Activated naive CD4-positive, alpha-beta T cell treated with anti-CD3 and anti-CD28 coated beads, Interleukin-2, amount 50 U/mL, for 72 hours (primary cell): ENCODE data around the gene DR1. TPM values are rescaled to one million over a fixed set of nuclear protein-coding genes. Genes with fewer than 3 reads are reported as not detected.
"Not testable (repeated sequence)": the region's sequence is repeated elsewhere in the genome, so short reads cannot be mapped to it uniquely, and the experiment has no call there.

Experiments used
- ATAC-seq, 2 donors: fragments of 150-1000 bp; cut with Tn5 transposase; 2 replicates each; pipeline ENCODE4 v1.10.0; 2021; ENCODE audit warnings: mild to moderate bottlenecking in 2 of 2, moderate library complexity in 2 of 2
- DNase-seq, 2 donors: peaks; one replicate each; pipeline ENCODE4 v3.0.0; 2021 to 2022; ENCODE audit warnings: low spot score in 2 of 2
- H3K27ac Mint-ChIP-seq, 2 donors: one replicate each; pipeline ENCODE4 v1.8.0; 2022; ENCODE audit warnings: mild to moderate bottlenecking in 2 of 2, mixed read lengths in 2 of 2
- H3K36me3 Mint-ChIP-seq, 2 donors: one replicate each; pipeline ENCODE4 v1.8.0; 2022; ENCODE audit warnings: mixed read lengths in 2 of 2
- H3K9me3 Mint-ChIP-seq, 2 donors: one replicate each; pipeline ENCODE4 v1.8.0; 2022; ENCODE audit warnings: mixed read lengths in 2 of 2
- total RNA-seq, 2 donors: library from RNA; stranded (reverse); gene quantifications; one replicate each; pipeline ENCODE4 v1.2.3, GENCODE V29; 2022

Gene DR1
- total RNA-seq, 2 donors from 2014 or later, result 78.8 to 93.0 TPM

DNA sequence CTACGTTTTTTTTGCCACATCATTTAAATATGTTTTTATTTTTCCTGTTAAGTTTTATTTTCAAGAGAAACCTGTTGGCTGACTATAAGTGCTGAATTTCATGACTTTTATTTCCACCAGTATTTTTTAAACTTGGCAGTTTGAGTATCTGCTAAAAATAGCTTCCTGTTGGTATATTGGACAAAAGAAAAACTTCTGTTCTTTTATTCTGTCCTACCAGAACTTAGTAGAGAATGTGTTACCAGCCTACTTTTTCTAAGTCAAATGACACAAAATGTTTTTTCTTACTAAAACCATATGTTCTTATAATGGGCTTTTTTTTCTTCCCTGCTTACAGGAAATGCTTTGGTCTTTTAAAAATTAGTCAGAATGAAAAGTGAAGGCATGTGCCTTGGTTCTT, 7.6 kb downstream of the DR1 start:
- DNase-seq, result no peak
- Mint-ChIP-seq H3K9me3 (no peaks in the 10 kb centered on the region), H3K27ac (peak overlapping the region in 1 of 2 donors; percentile 91), H3K36me3 (peaks cover 6 to 36% of the 10 kb centered on the region in 2 donors)
- ATAC-seq, result peak in 1 of 2 donors; percentile 30

DNA sequence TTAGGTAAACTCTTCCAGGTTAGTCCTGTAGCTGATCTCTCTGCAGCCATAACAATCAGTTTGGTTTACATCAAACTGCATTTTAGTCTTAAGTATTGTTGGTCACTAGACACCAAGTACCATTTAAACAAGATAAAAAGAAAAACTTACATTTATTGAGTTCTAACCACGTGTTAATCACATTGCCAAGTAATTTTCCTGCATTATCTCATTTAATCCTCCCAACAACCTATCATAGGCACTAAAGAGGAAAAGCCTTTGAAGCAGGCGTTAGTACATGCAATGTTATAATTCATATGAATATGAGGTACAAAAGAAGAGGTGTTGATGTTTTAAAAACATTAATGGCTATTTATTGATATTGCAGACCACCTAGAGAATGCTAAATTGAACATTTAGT, 9.0 kb downstream of the DR1 start:
- H3K9me3 Mint-ChIP-seq, result no peaks in the 10 kb centered on the region
- H3K36me3 Mint-ChIP-seq, result peaks cover 0 to 42% of the 10 kb centered on the region in 2 donors
- H3K27ac Mint-ChIP-seq, result no peak overlapping the region
- DNase-seq (no peak), ATAC-seq (no peak)

DNA sequence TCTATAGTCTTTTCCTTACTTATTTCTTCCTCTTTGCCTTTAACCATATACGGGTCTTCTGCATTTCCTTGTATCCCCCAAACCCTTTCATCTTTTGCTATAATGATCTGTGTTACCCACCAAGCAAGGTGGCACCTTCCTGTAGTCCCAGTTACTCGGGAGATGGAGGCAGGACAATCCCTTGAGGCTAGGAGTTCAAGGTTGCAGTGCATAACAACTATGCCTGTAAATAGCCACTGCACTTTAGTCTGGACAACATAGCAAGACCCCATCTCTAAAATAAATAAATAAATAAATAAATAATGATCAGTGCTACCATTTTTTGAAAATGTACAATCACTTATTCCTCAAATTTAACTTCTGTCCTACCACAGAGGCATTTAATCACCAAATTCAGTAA, 11.5 kb downstream of the DR1 start:
- ATAC-seq, result no peak
- H3K36me3 Mint-ChIP-seq, result peaks cover 0 to 41% of the 10 kb centered on the region in 2 donors

DNA sequence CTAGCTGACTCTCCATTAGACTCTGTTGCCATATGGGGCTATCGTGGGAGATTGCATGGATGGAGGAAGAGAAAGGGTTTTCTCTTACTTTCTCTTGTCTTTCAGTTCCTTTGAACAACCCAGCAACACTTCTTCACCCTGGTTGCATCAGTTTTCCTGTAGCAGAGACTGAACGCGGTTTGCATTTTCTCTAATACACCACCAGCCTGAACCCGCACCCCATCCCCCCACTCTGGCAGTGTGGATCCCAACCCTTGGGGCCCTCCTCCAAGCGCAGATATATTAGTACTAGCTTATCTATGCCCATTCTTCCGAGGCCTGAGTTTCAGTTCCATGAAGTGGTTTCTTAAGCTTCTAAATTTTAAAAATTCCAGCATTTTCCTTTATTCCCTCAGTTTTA, 12.6 kb downstream of the DR1 start:
- DNase-seq (no peak), ATAC-seq (peak in 1 of 2 donors; percentile 16)
- H3K9me3 Mint-ChIP-seq, result no peaks in the 10 kb centered on the region
- H3K27ac Mint-ChIP-seq, result peak overlapping the region in 1 of 2 donors; percentile 38
- peaks cover under 1 to 47% of the 10 kb centered on the region in 2 donors for H3K36me3 Mint-ChIP-seq

More for the DNA sequence above, 11.5 kb downstream of the DR1 start:
- DNase-seq, result no peak
- Mint-ChIP-seq H3K27ac (peak overlapping the region in 1 of 2 donors; percentile 9), H3K9me3 (no peaks in the 10 kb centered on the region)

DNA sequence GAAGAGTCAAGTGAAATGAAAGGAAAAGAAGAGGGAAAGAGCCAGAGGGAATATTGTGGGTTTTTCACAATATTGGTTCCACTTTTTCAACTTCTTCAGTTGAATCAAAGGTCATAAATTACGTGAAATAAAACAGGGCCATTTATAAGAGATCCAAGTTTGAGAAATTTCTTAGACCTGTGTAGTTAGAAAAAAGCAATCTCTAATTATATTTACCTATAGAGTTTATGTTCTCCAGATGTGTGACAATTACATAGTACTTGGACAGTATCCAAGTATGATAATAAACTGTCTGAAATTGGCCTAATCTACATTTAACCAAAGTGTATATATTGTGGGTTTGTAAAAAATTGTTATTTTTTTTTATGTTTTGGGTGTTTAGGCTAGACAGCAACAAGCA, 14.4 kb downstream of the DR1 start:
- H3K27ac Mint-ChIP-seq, result peak overlapping the region in 1 of 2 donors; percentile 26
- no peaks in the 10 kb centered on the region for H3K9me3 Mint-ChIP-seq
- DNase-seq (no peak), ATAC-seq (no peak)
- H3K36me3 Mint-ChIP-seq, result peaks cover 7 to 55% of the 10 kb centered on the region in 2 donors

GRCh38 chr1:93362237-93362636, 16.5 kb downstream of the DR1 start:
- ATAC-seq (no peak), DNase-seq (no peak)
- Mint-ChIP-seq H3K36me3 (peaks cover 7 to 51% of the 10 kb centered on the region in 2 donors), H3K9me3 (no peaks in the 10 kb centered on the region), H3K27ac (no peak overlapping the region)

DNA sequence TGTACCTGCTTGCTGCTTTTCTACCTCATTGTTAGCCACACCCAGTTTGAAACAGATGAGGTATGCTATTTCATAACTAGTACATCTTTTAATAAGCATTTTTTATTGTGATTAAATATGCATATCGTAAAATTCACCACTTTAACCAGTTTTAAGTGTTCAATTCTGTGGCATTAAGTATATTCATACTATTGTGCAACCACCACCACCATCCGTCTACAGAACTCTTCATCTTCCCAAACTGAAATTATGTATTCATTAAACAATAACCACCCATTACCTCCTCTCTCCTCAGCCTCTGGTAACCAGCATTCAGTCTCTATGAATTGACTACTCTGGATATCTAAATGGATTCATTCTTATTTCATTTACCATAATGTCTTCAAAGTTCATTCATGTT, 20.1 kb downstream of the DR1 start:
- Mint-ChIP-seq H3K9me3 (no peaks in the 10 kb centered on the region), H3K27ac (no peak overlapping the region), H3K36me3 (peaks cover 7 to 37% of the 10 kb centered on the region in 2 donors)
- DNase-seq, result no peak
- no peak for ATAC-seq

DNA sequence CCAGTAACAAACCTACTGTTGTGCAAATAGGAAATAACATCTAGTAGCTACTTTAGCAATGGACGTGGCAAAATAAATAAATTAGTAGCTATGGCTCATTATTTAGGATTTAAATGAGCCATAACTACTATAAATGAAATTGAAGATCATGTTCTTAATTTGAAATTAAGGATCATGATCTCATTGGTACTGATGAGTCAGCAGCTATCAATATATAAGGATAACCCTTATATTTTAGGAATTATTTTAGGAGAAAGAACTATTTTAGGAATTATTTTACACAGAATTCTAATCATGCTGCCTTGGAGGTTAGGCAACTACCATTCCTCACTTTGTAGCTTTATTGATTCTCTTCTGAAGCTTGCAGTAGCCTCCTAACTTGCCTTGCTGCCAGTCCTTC, 24.0 kb downstream of the DR1 start:
- Mint-ChIP-seq H3K9me3 (peaks cover 0 to 15% of the 10 kb centered on the region in 2 donors), H3K36me3 (peaks cover 14 to 46% of the 10 kb centered on the region in 2 donors), H3K27ac (no peak overlapping the region)
- DNase-seq (no peak), ATAC-seq (no peak)

DNA sequence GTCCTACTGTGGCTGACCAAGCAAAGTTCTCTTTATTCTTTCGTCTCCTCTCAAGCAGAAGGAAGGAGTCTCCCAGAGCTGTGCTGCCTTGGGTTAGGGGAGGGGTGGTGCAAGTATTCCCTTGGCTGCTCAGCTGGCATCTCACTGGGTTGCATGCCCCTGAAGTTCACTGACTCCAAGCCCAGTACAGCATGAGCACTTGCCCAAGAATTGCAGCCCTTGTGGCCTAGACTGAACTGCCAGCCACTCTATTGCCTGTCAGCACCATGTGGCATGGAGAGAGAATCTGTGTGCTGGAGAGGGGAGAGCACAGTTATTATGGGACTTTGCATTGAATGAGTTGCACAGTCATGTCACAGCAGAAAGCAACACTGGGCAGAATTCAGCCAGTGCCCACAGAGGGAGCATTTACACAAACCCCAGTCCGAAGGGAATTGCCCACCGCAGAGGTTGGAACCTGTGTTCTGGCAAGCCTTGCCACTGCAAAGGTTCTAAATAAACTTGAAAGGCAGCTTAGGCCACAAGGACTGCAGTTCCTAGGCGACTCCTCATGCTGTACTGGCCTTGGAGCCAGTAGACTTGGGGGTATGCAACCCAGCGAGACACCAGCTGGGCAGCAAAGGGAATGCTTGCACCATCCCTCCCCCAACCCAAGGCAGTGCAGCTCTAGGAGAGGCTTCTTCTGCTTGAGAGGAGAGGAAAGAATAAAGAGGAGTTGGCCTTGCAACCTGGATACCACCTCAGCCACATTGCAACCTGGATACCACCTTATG, 28.8 kb downstream of the DR1 start:
- ATAC-seq, result peak in 1 of 2 donors; percentile 24
- no peak overlapping the region for H3K27ac Mint-ChIP-seq
- DNase-seq, result no peak
- peaks cover 26 to 31% of the 10 kb centered on the region in 2 donors for H3K9me3 Mint-ChIP-seq
- peaks cover 36 to 56% of the 10 kb centered on the region in 2 donors for H3K36me3 Mint-ChIP-seq

DNA sequence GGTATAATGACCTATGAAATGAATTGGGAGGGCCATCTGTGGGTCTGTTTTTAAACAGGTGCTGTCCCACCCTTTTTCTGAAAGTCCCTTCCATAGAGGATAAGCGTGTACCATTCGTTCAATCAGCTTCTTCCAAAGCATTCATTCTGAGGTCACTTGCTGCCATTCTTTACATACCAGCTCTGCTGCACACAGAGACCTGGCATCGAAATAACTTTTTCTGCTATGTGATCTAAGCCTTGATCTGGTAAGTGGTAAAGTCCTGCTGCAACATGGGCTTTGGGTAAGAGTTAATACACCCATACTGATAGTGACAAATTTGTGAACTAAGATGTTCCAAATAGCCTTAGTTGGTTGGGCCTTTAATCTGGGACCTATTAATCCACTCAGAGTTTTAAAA, 38.9 kb downstream of the DR1 start:
- H3K27ac Mint-ChIP-seq, result no peak overlapping the region
- no peak for ATAC-seq
- peaks cover 13 to 16% of the 10 kb centered on the region in 2 donors for H3K36me3 Mint-ChIP-seq
- DNase-seq, result no peak
- H3K9me3 Mint-ChIP-seq, result peaks cover 14 to 19% of the 10 kb centered on the region in 2 donors

DNA sequence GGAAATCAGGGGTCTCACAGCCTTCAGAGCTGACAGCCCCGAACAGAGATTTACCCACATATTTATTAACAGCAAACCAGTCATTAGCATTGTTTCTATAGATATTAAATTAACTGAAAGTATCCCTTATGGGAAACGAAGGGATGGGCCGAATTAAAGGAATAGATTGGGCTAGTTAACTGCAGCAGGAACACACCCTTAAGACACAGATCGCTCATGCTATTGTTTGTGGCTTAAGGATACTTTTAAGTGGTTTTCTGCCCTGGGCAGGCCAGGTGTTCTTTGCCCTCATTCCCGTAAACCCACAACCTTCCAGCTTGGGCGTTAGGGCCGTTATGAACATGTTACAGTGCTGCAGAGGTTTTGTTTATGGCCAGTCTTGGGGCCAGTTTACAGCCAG, 40.6 kb downstream of the DR1 start:
- peaks cover 14 to 19% of the 10 kb centered on the region in 2 donors for H3K9me3 Mint-ChIP-seq
- DNase-seq, H3K27ac Mint-ChIP-seq, ATAC-seq: not testable (repeated sequence)
- peaks cover 13 to 16% of the 10 kb centered on the region in 2 donors for H3K36me3 Mint-ChIP-seq

GRCh38 chr1:93394514-93394913, 48.8 kb downstream of the DR1 start:
- H3K9me3 Mint-ChIP-seq, result no peaks in the 10 kb centered on the region
- no peaks in the 10 kb centered on the region for H3K36me3 Mint-ChIP-seq
- no peak overlapping the region for H3K27ac Mint-ChIP-seq
- ATAC-seq, result no peak
- DNase-seq, result no peak

DNA sequence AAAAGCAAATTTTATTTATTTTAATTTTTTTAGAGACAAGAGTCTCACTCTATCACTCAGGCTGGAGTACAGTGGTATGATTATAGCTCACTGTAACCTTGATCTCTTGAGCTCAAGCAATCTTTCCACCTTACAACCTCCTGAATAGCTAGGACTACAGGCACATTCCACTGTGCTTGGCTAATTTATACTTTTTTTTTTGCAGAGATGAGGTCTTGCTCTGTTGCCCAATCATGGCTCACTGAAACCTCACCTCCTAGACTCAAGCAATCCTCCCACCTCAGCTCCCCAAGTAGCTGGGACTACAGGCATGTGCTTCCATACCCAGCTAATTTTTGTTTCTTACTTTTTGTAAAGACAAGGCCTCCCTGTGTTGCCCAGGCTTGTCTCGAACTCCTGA, 49.5 kb downstream of the DR1 start:
- DNase-seq (no peak), ATAC-seq (no peak)
- H3K27ac Mint-ChIP-seq, result no peak overlapping the region
- no peaks in the 10 kb centered on the region for H3K36me3 Mint-ChIP-seq
- no peaks in the 10 kb centered on the region for H3K9me3 Mint-ChIP-seq

- ATAC-seq (no peak), DNase-seq (no peak)
- Mint-ChIP-seq H3K27ac (no peak overlapping the region), H3K36me3 (no peaks in the 10 kb centered on the region), H3K9me3 (no peaks in the 10 kb centered on the region)
Observed at GRCh38 chr1:93399781-93400180, 54.1 kb downstream of the DR1 start.

DNA sequence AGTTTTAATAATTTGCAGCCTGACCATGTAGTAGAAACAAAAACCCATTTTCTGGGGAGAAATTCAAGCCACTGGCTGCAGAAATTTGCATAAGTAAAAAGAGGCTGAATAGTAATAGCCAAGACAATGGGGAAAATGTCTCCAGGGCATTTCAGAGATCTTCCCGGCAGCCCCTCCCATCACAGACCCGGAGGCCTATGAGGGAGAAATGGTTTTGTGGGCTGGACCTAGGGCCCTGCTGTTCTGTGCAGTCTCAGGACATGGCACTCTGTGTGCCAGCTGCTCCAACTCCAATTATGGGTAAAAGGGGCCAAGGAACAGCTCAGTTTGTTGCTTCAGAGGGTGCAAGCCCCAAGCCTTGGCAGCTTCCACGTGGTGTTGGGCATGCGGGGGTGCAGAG, 62.5 kb downstream of the DR1 start:
- ATAC-seq (no peak), DNase-seq (no peak)
- H3K9me3 Mint-ChIP-seq, result no peaks in the 10 kb centered on the region
- H3K36me3 Mint-ChIP-seq, result peaks cover 0 to 8% of the 10 kb centered on the region in 2 donors
- H3K27ac Mint-ChIP-seq, result no peak overlapping the region

DNA sequence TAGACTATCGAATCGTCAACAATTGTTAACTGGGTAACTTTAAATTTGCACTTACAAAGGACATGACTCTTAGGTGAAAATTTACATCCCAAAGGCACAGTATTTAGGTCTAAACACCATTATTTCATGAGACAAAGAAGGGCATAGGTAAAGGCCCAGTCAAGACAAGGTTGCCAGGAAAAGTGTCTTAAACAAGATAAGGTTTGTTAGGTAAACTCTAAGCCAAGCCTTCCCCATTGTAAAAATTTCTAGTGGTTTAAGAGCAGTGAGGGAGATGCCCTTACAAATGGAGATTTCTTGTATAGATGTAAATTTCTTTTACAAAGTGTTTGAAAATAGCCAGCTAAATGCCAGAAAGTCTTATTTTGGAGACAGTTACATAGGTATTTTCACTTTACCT, 65.3 kb downstream of the DR1 start:
- no peak for DNase-seq
- Mint-ChIP-seq H3K36me3 (peaks cover 0 to 8% of the 10 kb centered on the region in 2 donors), H3K9me3 (no peaks in the 10 kb centered on the region), H3K27ac (no peak overlapping the region)
- ATAC-seq, result no peak

DNA sequence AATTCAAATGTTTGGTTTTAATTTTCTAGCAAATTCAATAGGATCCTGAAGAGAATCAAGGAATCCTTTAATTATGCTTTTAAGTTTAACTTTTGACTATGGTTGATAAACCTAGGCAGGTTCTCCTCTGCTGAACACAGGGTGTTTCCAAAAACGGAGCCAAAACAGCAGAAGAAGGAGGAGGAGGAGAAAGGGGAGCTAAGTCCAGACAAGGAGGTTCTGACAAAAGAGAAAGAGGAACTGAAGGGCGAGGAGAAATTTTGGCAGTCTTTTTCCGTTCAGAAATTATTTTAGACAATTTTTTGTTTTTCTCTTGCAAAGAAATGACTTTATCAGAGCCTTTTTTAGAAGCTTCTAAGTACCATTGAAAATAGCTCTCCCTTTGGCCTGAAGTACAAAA, 69.0 kb downstream of the DR1 start:
- H3K9me3 Mint-ChIP-seq, result no peaks in the 10 kb centered on the region
- H3K27ac Mint-ChIP-seq, result no peak overlapping the region
- ATAC-seq (no peak), DNase-seq (no peak)
- H3K36me3 Mint-ChIP-seq, result no peaks in the 10 kb centered on the region

- Mint-ChIP-seq H3K36me3 (no peaks in the 10 kb centered on the region), H3K9me3 (no peaks in the 10 kb centered on the region), H3K27ac (no peak overlapping the region)
- DNase-seq (no peak), ATAC-seq (no peak)
Observed at GRCh38 chr1:93415296-93415695, 69.6 kb downstream of the DR1 start.
